MCF 10A (cell line): ENCODE data around the gene CFTR. TPM values are rescaled to one million over a fixed set of nuclear protein-coding genes. Genes with fewer than 3 reads are reported as not detected.

Experiments used
- BruUV-seq: library from RNA; stranded (reverse); fragments of 400-500 nt; replicated peaks from 2 replicates; lab custom pipeline; 2021; lab: Mats Ljungman, UMichigan
- CTCF ChIA-PET: fragments of 300-600 bp; sonication (Branson Sonifier 250); formaldehyde crosslinking; extraction: SDS; loops from one replicate; lab custom pipeline; 2021; ENCODE audit warnings: antibody characterized with exemption, inconsistent platforms; lab: Yijun Ruan, JAX
- POLR2A ChIA-PET: fragments of 300-600, 350-650 bp; sonication (Branson Sonifier 250); formaldehyde crosslinking; extraction: SDS; loops from one replicate; lab custom pipeline; 2020; ENCODE audit warnings: antibody characterized with exemption, inconsistent platforms; lab: Yijun Ruan, JAX
- DNase-seq: peaks from one replicate; pipeline ENCODE4 v3.0.0-alpha.2; 2018; ENCODE audit not compliant: unreplicated experiment
- H3K27ac Mint-ChIP-seq: one replicate; pipeline ENCODE4 v1.8.0; 2022; ENCODE audit warnings: mild to moderate bottlenecking, low read depth, mixed read lengths; ENCODE audit not compliant: unreplicated experiment
- H3K27me3 Mint-ChIP-seq: one replicate; pipeline ENCODE4 v1.8.0; 2022; ENCODE audit warnings: mixed read lengths; ENCODE audit not compliant: insufficient read depth, unreplicated experiment
- H3K36me3 Mint-ChIP-seq: one replicate; pipeline ENCODE4 v1.8.0; 2022; ENCODE audit warnings: mild to moderate bottlenecking, moderate library complexity, mixed read lengths; ENCODE audit not compliant: insufficient read depth, unreplicated experiment
- H3K4me1 Mint-ChIP-seq: one replicate; pipeline ENCODE4 v1.8.0; 2022; ENCODE audit warnings: mixed read lengths; ENCODE audit not compliant: insufficient read depth, unreplicated experiment
- H3K4me3 Mint-ChIP-seq: one replicate; pipeline ENCODE4 v1.8.0; 2022; ENCODE audit warnings: mild to moderate bottlenecking, moderate library complexity, mixed read lengths; ENCODE audit not compliant: unreplicated experiment
- H3K9me3 Mint-ChIP-seq: one replicate; pipeline ENCODE4 v1.8.0; 2022; ENCODE audit warnings: mixed read lengths; ENCODE audit not compliant: unreplicated experiment
- CTCF ChIP-seq: fragments of 200-600 bp; IDR thresholded peaks from one replicate; pipeline ENCODE4 v1.8.0; 2022; ENCODE audit warnings: antibody characterized with exemption, mild to moderate bottlenecking; ENCODE audit not compliant: unreplicated experiment
- intact Hi-C: fragments of 100-400 bp; cut with micrococcal nuclease; formaldehyde crosslinking; loops from 2 replicates; pipeline ENCODE4 v1.14.1; 2022
- total RNA-seq: library from RNA; stranded (reverse); gene quantifications from 2 replicates; pipeline ENCODE4 v1.2.3, GENCODE V29; 2022

CFTR gene
- total RNA-seq, 1 experiment from 2014 or later: not detected

DNA sequence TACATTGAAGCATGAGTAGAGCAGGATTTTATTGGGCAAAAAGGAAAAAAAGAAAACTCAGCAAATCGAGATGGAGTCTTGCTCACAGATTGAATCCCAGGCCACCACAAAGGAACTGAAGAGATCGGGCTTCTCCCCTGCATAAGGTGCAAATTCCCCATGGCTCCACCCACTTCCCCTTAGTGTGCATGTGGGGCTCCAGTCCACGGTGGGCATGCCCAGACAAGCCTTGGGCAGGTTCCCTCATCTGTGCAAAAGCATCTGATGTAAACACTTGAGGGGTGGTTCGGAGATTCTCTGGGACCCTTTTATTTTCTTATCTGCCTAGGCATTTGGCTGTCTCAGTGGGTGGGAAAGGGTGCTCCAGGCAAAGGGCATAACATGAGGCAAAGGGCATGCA lies 150.7 kb downstream of the CFTR start:
- ChIA-PET CTCF (interaction anchor here (0.9 kb wide), 1 partner anchor 18 kb away, joined by 3 read pairs; no protein-coding TSS in a partner anchor), POLR2A (interaction anchor here (0.7 kb wide), 1 partner anchor 49 kb away, joined by 3 read pairs; no protein-coding TSS in a partner anchor)
- intact Hi-C loops: no loop called here
- no peaks in the 10 kb centered on the region for H3K9me3 Mint-ChIP-seq
- no peak for TF ChIP-seq CTCF
- peaks cover 49% of the 10 kb centered on the region for H3K27me3 Mint-ChIP-seq
- no peak for DNase-seq
- no peak overlapping the region for H3K4me3 Mint-ChIP-seq
- BruUV-seq: no TSS peak
- H3K4me1 Mint-ChIP-seq: peaks cover 4% of the 10 kb centered on the region
- no peak overlapping the region for H3K27ac Mint-ChIP-seq
- no peaks in the 10 kb centered on the region for H3K36me3 Mint-ChIP-seq

- Mint-ChIP-seq H3K36me3 (no peaks in the 10 kb centered on the region), H3K27ac (no peak overlapping the region), H3K9me3 (no peaks in the 10 kb centered on the region), H3K4me1 (peaks cover 4% of the 10 kb centered on the region), H3K4me3 (no peak overlapping the region), H3K27me3 (peaks cover 49% of the 10 kb centered on the region)
- intact Hi-C loops: no loop called here
- ChIA-PET CTCF (interaction anchor here (0.9 kb wide), 1 partner anchor 17 kb away, joined by 3 read pairs; no protein-coding TSS in a partner anchor), POLR2A (no interaction called here)
- no peak for DNase-seq
- TF ChIP-seq CTCF: no peak
- no TSS peak for BruUV-seq
Measured at GRCh38 chr7:117630907-117631564, 151.2 kb downstream of the CFTR start.

DNA sequence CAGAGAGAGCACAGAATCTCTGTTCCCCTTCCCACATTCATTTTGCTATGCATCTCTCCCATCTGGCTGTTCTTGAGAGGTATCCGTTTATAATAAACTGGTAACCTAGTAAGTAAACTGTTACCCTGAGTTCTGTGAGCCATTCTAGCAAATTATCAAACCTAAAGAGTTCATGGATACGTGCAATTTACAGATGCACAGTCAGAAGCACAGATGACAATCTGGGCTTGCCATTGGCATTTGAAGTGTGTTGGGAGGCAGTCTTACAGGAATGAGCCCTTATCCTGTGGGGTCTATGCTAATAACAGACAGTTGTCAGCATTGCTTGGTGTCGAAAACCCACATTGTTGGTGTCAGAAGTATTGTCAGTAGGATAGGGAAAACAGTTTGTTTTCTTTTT lies 151.8 kb downstream of the CFTR start:
- POLR2A ChIA-PET: no interaction called here
- Mint-ChIP-seq H3K9me3 (no peaks in the 10 kb centered on the region), H3K27ac (no peak overlapping the region), H3K4me3 (no peak overlapping the region), H3K36me3 (no peaks in the 10 kb centered on the region), H3K4me1 (peaks cover 4% of the 10 kb centered on the region), H3K27me3 (peaks cover 50% of the 10 kb centered on the region)
- BruUV-seq: no TSS peak
- intact Hi-C loops: no loop called here
- CTCF ChIA-PET: interaction anchor here (0.9 kb wide), 1 partner anchor 17 kb away, joined by 3 read pairs; no protein-coding TSS in a partner anchor
- DNase-seq: no peak
- TF ChIP-seq CTCF: no peak

- intact Hi-C loops: no loop called here
- POLR2A ChIA-PET: interaction anchor here (0.7 kb wide), 1 partner anchor 53 kb away, joined by 3 read pairs; no protein-coding TSS in a partner anchor
- DNase-seq: no peak
- CTCF ChIA-PET: interaction anchor here (1.0 kb wide), 1 partner anchor 9 kb away, joined by 3 read pairs; no protein-coding TSS in a partner anchor
- Mint-ChIP-seq H3K4me1 (no peaks in the 10 kb centered on the region), H3K4me3 (no peak overlapping the region), H3K9me3 (no peaks in the 10 kb centered on the region), H3K27me3 (peaks cover 98% of the 10 kb centered on the region), H3K27ac (no peak overlapping the region), H3K36me3 (no peaks in the 10 kb centered on the region)
- no peak for TF ChIP-seq CTCF
- BruUV-seq: no TSS peak
Measured at GRCh38 chr7:117637937-117638336, 158.1 kb downstream of the CFTR start.
